PFSK-1 (cell line): Measurements from ENCODE around the gene ROPN1.

Experiments
- POLR2AphosphoS5 ChIP-seq: IDR thresholded peaks from 2 replicates; pipeline ENCODE4 v1.6.1; 2012; ENCODE audit warnings: low read depth, mild to moderate bottlenecking, control low read depth, low read length, moderate library complexity
- SIN3A ChIP-seq: IDR thresholded peaks from 2 replicates; pipeline ENCODE4 v1.6.1; 2012; ENCODE audit warnings: mild to moderate bottlenecking, low read length, moderate library complexity, borderline replicate concordance; ENCODE audit not compliant: insufficient read depth
- TAF1 ChIP-seq: IDR thresholded peaks from 2 replicates; pipeline ENCODE4 v1.6.1; 2012; ENCODE audit warnings: low read length, control low read depth, borderline replicate concordance; ENCODE audit not compliant: insufficient read depth
- TF ChIP-seq, protein P1 (sequence below), 2 experiments: IDR thresholded peaks; 2 replicates each; pipeline versions ENCODE4 v1.6.1 to v1.8.0; 2011 to 2012; ENCODE audit warnings: low read depth in 2 of 2, low read length in 2 of 2, control low read depth in 1 of 2, inconsistent platforms in 1 of 2, mild to moderate bottlenecking in 1 of 2, moderate library complexity in 1 of 2; ENCODE audit not compliant: insufficient read depth in 1 of 2

DNA sequence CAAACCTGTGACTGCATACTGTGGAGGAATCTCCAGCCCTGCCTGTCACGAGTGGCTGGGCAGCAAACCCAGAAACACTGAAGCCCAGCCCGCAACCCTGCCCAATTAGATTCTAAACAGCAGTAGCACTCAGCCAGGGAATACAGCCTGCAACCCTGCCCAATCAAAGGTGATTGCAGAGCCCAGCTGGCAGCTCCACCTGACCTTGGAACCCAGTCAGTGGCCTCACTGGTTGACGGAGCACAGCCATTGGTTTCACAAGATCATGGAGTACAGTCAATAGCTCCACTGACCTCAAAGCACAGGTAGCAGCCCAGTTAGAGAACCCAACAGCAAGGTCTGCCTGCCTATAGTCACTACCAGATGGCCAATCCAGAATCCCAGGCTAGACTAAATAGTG is 72.6 kb downstream of the ROPN1 start:
- TF ChIP-seq POLR2AphosphoS5: no peak
- no peak for TF ChIP-seq SIN3A
- TF ChIP-seq, protein P1, sequence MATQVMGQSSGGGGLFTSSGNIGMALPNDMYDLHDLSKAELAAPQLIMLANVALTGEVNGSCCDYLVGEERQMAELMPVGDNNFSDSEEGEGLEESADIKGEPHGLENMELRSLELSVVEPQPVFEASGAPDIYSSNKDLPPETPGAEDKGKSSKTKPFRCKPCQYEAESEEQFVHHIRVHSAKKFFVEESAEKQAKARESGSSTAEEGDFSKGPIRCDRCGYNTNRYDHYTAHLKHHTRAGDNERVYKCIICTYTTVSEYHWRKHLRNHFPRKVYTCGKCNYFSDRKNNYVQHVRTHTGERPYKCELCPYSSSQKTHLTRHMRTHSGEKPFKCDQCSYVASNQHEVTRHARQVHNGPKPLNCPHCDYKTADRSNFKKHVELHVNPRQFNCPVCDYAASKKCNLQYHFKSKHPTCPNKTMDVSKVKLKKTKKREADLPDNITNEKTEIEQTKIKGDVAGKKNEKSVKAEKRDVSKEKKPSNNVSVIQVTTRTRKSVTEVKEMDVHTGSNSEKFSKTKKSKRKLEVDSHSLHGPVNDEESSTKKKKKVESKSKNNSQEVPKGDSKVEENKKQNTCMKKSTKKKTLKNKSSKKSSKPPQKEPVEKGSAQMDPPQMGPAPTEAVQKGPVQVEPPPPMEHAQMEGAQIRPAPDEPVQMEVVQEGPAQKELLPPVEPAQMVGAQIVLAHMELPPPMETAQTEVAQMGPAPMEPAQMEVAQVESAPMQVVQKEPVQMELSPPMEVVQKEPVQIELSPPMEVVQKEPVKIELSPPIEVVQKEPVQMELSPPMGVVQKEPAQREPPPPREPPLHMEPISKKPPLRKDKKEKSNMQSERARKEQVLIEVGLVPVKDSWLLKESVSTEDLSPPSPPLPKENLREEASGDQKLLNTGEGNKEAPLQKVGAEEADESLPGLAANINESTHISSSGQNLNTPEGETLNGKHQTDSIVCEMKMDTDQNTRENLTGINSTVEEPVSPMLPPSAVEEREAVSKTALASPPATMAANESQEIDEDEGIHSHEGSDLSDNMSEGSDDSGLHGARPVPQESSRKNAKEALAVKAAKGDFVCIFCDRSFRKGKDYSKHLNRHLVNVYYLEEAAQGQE (IDR thresholded peaks at IDR 0.05; ENCODE audit: insufficient read depth in 1 of 2, low read depth in 2 of 2, low read length in 2 of 2): no peak
- no peak for TF ChIP-seq TAF1
